GM23338 (cell line): Measurements from ENCODE around the gene TIGAR. TPM values are rescaled to one million over a fixed set of nuclear protein-coding genes. Genes with fewer than 3 reads are reported as not detected.

Experiments
- ATAC-seq: fragments of 200-7000 bp; cut with Tn5 transposase; 3 replicates; pipeline ENCODE4 v1.9.1; 2020
- DNase-seq: peaks from one replicate; pipeline ENCODE4 v3.0.0-alpha.2; 2015; ENCODE audit warnings: low spot score
- H2AFZ ChIP-seq: fragments of 200-600 bp; sonication (generic); 2 replicates; pipeline ENCODE4 v1.8.0; 2016; ENCODE audit warnings: antibody characterized with exemption, mild to moderate bottlenecking, moderate library complexity
- H3F3A ChIP-seq: fragments of 200-600 bp; sonication (generic); replicated peaks from 2 replicates; pipeline ENCODE4 v1.8.0; 2017; ENCODE audit warnings: antibody characterized with exemption, mixed run types, low read depth
- H3K27ac ChIP-seq: fragments of 200-600 bp; sonication (generic); 2 replicates; pipeline ENCODE4 v1.6.1; 2016; ENCODE audit warnings: low read depth
- H3K27me3 ChIP-seq: fragments of 200-600 bp; sonication (generic); 2 replicates; pipeline ENCODE4 v1.8.0; 2016; ENCODE audit warnings: mild to moderate bottlenecking, mixed run types, moderate library complexity; ENCODE audit not compliant: insufficient read depth
- H3K36me3 ChIP-seq: fragments of 200-600 bp; sonication (generic); 2 replicates; pipeline ENCODE4 v1.8.0; 2016; ENCODE audit warnings: mild to moderate bottlenecking; ENCODE audit not compliant: insufficient read depth
- H3K4me1 ChIP-seq: fragments of 200-600 bp; sonication (generic); 2 replicates; pipeline ENCODE4 v1.8.0; 2016; ENCODE audit warnings: mild to moderate bottlenecking, moderate library complexity; ENCODE audit not compliant: insufficient read depth
- H3K4me2 ChIP-seq: fragments of 200-600 bp; sonication (generic); 2 replicates; pipeline ENCODE4 v1.7.1; 2017; ENCODE audit warnings: mixed run types
- H3K4me3 ChIP-seq: fragments of 200-600 bp; sonication (generic); 2 replicates; pipeline ENCODE4 v1.6.1; 2016; ENCODE audit warnings: mixed run types
- H3K79me2 ChIP-seq: fragments of 200-600 bp; sonication (generic); replicated peaks from 2 replicates; pipeline ENCODE4 v1.8.0; 2017; ENCODE audit warnings: mild to moderate bottlenecking; ENCODE audit not compliant: insufficient read depth
- H3K9me2 ChIP-seq: fragments of 200-600 bp; sonication (generic); 2 replicates; pipeline ENCODE4 v1.8.0; 2017; ENCODE audit not compliant: insufficient read depth
- H4K20me1 ChIP-seq: fragments of 200-600 bp; sonication (generic); replicated peaks from 2 replicates; pipeline ENCODE4 v1.8.0; 2017; ENCODE audit warnings: mild to moderate bottlenecking; ENCODE audit not compliant: insufficient read depth
- H3K27ac Mint-ChIP-seq: 2 replicates; pipeline ENCODE4 v1.8.0; 2020; ENCODE audit warnings: inconsistent platforms, mild to moderate bottlenecking, moderate library complexity, mixed read lengths
- H3K27me3 Mint-ChIP-seq: 3 replicates; pipeline ENCODE4 v1.8.0; 2022; ENCODE audit warnings: low read depth, mild to moderate bottlenecking, moderate library complexity, mixed read lengths, inconsistent platforms; ENCODE audit not compliant: insufficient read depth, poor library complexity
- H3K36me3 Mint-ChIP-seq: 3 replicates; pipeline ENCODE4 v1.8.0; 2021; ENCODE audit warnings: low read depth, mild to moderate bottlenecking, inconsistent platforms, moderate library complexity, mixed read lengths
- H3K4me1 Mint-ChIP-seq: 3 replicates; pipeline ENCODE4 v1.8.0; 2020; ENCODE audit warnings: mild to moderate bottlenecking, inconsistent platforms, mixed read lengths
- H3K4me3 Mint-ChIP-seq: 3 replicates; pipeline ENCODE4 v1.8.0; 2021; ENCODE audit warnings: moderate library complexity, mild to moderate bottlenecking, inconsistent platforms, mixed read lengths
- H3K9me3 Mint-ChIP-seq: 3 replicates; pipeline ENCODE4 v1.8.0; 2020; ENCODE audit warnings: moderate library complexity, mild to moderate bottlenecking, inconsistent platforms, mixed read lengths
- CREB1 ChIP-seq: fragments of 250-450 bp; sonication (Bioruptor Pico); IDR thresholded peaks from 2 replicates; pipeline ENCODE4 v1.5.0; 2020; ENCODE audit warnings: low read depth, mild to moderate bottlenecking, moderate library complexity
- EZH2 ChIP-seq: fragments of 200-600 bp; sonication (generic); IDR thresholded peaks from one replicate; pipeline ENCODE4 v1.8.0; 2017; ENCODE audit warnings: antibody characterized with exemption, mild to moderate bottlenecking, low read depth; ENCODE audit not compliant: unreplicated experiment
- EZH2phosphoT487 ChIP-seq: fragments of 200-600 bp; sonication (generic); IDR thresholded peaks from one replicate; pipeline ENCODE4 v1.8.1; 2018; ENCODE audit warnings: antibody characterized with exemption; ENCODE audit not compliant: unreplicated experiment
- POLR2AphosphoS5 ChIP-seq: IDR thresholded peaks from 2 replicates; pipeline ENCODE4 v1.6.1; 2016; ENCODE audit warnings: antibody characterized with exemption, low read depth
- REST ChIP-seq: IDR thresholded peaks from one replicate; pipeline ENCODE4 v1.6.1; 2018; ENCODE audit warnings: antibody characterized with exemption; ENCODE audit not compliant: unreplicated experiment
- STAT1 ChIP-seq: IDR thresholded peaks from one replicate; pipeline ENCODE4 v1.6.1; 2016; ENCODE audit warnings: antibody characterized with exemption; ENCODE audit not compliant: unreplicated experiment
- ZNF114 ChIP-seq: fragments of 250-450 bp; sonication (Bioruptor Pico); IDR thresholded peaks from 2 replicates; pipeline ENCODE4 v1.5.0; 2020; ENCODE audit warnings: mild to moderate bottlenecking, moderate library complexity
- polyA plus RNA-seq: library from polyadenylated mRNA; unstranded; fragments of >200 nt; fragmentation: Nextera tagmentation; extraction: Ambion mirVana; gene quantifications from 2 replicates; pipeline ENCODE4 v1.2.1, GENCODE V29; 2016
- total RNA-seq: library from RNA; depleted of rRNA; stranded (reverse); fragments of >200 nt; shearing (Covaris generic); gene quantifications from 2 replicates; pipeline ENCODE4 v1.2.3, GENCODE V29; 2014
- TF ChIP-seq, protein P1 (sequence below): IDR thresholded peaks from 2 replicates; pipeline ENCODE4 v1.6.1; 2016; ENCODE audit warnings: antibody characterized with exemption
- TF ChIP-seq, protein P2 (sequence below): fragments of 250-450 bp; sonication (Bioruptor Pico); IDR thresholded peaks from 2 replicates; pipeline ENCODE4 v1.5.0; 2020; ENCODE audit warnings: mild to moderate bottlenecking, moderate library complexity

Gene TIGAR
- total and polyA plus RNA-seq, 2 experiments from 2014 or later: 10.4 to 13.3 TPM

DNA sequence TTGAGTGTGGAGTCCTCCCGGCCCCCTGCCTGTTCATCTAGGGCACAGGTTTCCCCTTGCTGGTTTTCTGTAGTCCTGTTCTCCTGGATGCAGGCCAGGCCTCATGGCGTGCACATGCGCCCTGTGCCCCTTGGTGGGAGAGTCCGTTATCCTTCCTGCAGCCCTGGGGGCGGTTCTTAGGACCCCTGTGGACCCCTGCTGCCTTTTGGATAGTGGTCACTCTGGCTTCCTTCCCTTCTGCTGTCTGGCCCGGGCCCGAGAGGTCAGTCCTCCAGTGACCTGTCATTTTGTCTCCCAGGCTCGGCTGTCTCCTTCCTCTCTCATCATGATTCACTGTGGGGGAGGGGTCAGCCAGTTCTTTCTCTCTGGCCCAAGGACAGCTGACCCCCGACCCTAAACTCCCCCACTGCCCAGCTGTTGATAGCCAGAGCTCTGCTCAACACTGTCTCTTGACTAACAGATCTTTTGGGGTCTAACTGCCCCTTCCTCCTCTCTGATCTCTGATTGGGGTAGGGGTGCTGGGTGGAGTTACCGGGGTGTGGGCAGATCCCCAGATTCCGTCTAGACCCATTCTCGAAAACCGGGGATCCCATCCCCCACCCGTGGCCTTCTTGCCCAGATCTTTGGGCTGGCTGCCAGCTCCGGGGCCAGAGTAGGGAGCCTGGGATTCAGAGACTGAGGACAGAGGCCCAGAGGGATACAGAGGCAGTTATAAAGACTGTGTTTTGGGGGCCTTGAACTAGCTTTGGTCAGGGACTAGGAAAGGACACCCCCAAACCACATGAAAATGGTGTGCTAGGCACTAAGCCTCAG is 40.5 kb upstream of the TIGAR start:
- no peak for ATAC-seq
- Mint-ChIP-seq H3K4me1 (peaks cover 69% of the 10 kb centered on the region), H3K36me3 (peaks cover 100% of the 10 kb centered on the region), H3K27ac (peak overlapping the region; percentile 70; the same call in 1 of the 2 replicates), H3K9me3 (no peaks in the 10 kb centered on the region; the same call in 1 of the 3 replicates), H3K4me3 (peak overlapping the region; percentile 22; the same call in 1 of the 3 replicates), H3K27me3 (peaks cover 34% of the 10 kb centered on the region)
- H3K79me2 ChIP-seq: peaks cover 95% of the 10 kb centered on the region
- H3K4me1 ChIP-seq: peaks cover 30% of the 10 kb centered on the region
- no peaks in the 10 kb centered on the region for H3K27me3 ChIP-seq
- peak overlapping the region; percentile 50 for H3K27ac ChIP-seq
- H2AFZ ChIP-seq: no peak overlapping the region
- no peak for DNase-seq
- no peaks in the 10 kb centered on the region for H3K9me2 ChIP-seq
- H3K4me2 ChIP-seq: no peak overlapping the region
- peaks cover 84% of the 10 kb centered on the region for H3K36me3 ChIP-seq
- H4K20me1 ChIP-seq: peaks cover 63% of the 10 kb centered on the region
- H3F3A ChIP-seq: peaks cover 46% of the 10 kb centered on the region
- TF ChIP-seq, protein P1, sequence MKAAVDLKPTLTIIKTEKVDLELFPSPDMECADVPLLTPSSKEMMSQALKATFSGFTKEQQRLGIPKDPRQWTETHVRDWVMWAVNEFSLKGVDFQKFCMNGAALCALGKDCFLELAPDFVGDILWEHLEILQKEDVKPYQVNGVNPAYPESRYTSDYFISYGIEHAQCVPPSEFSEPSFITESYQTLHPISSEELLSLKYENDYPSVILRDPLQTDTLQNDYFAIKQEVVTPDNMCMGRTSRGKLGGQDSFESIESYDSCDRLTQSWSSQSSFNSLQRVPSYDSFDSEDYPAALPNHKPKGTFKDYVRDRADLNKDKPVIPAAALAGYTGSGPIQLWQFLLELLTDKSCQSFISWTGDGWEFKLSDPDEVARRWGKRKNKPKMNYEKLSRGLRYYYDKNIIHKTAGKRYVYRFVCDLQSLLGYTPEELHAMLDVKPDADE: no peak
- no peak for TF ChIP-seq CREB1
- TF ChIP-seq, protein P2, sequence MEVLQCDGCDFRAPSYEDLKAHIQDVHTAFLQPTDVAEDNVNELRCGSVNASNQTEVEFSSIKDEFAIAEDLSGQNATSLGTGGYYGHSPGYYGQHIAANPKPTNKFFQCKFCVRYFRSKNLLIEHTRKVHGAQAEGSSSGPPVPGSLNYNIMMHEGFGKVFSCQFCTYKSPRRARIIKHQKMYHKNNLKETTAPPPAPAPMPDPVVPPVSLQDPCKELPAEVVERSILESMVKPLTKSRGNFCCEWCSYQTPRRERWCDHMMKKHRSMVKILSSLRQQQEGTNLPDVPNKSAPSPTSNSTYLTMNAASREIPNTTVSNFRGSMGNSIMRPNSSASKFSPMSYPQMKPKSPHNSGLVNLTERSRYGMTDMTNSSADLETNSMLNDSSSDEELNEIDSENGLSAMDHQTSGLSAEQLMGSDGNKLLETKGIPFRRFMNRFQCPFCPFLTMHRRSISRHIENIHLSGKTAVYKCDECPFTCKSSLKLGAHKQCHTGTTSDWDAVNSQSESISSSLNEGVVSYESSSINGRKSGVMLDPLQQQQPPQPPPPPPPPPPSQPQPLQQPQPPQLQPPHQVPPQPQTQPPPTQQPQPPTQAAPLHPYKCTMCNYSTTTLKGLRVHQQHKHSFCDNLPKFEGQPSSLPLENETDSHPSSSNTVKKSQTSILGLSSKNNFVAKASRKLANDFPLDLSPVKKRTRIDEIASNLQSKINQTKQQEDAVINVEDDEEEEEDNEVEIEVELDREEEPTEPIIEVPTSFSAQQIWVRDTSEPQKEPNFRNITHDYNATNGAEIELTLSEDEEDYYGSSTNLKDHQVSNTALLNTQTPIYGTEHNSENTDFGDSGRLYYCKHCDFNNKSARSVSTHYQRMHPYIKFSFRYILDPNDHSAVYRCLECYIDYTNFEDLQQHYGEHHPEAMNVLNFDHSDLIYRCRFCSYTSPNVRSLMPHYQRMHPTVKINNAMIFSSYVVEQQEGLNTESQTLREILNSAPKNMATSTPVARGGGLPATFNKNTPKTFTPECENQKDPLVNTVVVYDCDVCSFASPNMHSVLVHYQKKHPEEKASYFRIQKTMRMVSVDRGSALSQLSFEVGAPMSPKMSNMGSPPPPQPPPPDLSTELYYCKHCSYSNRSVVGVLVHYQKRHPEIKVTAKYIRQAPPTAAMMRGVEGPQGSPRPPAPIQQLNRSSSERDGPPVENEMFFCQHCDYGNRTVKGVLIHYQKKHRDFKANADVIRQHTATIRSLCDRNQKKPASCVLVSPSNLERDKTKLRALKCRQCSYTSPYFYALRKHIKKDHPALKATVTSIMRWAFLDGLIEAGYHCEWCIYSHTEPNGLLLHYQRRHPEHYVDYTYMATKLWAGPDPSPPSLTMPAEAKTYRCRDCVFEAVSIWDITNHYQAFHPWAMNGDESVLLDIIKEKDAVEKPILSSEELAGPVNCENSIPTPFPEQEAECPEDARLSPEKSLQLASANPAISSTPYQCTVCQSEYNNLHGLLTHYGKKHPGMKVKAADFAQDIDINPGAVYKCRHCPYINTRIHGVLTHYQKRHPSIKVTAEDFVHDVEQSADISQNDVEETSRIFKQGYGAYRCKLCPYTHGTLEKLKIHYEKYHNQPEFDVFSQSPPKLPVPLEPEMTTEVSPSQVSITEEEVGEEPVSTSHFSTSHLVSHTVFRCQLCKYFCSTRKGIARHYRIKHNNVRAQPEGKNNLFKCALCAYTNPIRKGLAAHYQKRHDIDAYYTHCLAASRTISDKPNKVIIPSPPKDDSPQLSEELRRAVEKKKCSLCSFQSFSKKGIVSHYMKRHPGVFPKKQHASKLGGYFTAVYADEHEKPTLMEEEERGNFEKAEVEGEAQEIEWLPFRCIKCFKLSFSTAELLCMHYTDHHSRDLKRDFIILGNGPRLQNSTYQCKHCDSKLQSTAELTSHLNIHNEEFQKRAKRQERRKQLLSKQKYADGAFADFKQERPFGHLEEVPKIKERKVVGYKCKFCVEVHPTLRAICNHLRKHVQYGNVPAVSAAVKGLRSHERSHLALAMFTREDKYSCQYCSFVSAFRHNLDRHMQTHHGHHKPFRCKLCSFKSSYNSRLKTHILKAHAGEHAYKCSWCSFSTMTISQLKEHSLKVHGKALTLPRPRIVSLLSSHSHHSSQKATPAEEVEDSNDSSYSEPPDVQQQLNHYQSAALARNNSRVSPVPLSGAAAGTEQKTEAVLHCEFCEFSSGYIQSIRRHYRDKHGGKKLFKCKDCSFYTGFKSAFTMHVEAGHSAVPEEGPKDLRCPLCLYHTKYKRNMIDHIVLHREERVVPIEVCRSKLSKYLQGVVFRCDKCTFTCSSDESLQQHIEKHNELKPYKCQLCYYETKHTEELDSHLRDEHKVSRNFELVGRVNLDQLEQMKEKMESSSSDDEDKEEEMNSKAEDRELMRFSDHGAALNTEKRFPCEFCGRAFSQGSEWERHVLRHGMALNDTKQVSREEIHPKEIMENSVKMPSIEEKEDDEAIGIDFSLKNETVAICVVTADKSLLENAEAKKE (CRISPR knock-in tag): no peak
- no peak; the same call in 1 of the 2 replicates for TF ChIP-seq POLR2AphosphoS5
- TF ChIP-seq EZH2: no peak
- TF ChIP-seq STAT1: no peak
- TF ChIP-seq REST: no peak
- TF ChIP-seq ZNF114: no peak
- no peak for TF ChIP-seq EZH2phosphoT487
- H3K4me3 ChIP-seq: no peak overlapping the region
